Measurements from ENCODE around the gene ALS2CL.

DNA sequence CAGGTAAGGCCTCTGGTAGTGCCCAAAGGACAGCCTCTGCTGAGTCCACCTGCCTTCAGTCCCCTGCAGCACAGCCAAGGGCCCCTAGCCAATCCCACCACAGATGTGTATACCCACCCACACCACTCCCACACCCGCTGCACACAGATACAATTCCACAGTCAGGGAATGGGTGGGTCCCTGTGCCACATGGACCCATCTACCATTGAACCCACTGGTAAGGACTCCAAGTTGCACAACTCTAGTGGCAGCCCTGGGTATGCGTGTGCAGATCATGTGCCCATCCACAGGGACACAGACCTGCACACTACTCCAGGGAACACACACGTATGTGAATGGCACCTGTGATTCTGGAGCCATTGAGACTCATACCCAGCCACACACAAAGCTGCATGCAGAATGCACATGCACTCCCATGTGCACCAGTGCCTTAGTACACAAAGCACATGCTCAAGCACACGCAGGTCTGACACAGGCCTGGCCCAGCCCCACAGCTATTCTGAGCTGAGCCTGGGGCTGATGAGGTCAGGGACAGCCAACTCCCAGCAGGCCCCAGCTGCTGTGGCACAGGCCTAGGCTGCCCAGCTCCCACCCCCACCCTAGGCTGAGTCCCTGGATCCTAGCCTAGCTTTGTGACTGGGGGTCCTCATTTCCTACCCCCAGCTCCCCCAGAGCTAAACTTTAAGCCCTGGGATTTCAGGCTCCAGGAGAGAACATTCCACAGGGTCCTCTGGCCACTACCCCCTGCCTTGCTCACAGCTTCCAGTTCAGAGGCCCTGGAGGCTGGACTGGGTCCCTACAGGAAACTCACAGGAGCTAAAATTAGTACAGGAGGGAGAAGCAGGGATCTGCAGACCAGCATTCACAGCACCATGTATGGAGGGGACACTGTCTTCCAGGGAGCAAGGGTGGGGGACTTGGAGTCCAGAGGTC, 2.7 kb upstream of the ALS2CL start:
- TF ChIP-seq, protein P1, sequence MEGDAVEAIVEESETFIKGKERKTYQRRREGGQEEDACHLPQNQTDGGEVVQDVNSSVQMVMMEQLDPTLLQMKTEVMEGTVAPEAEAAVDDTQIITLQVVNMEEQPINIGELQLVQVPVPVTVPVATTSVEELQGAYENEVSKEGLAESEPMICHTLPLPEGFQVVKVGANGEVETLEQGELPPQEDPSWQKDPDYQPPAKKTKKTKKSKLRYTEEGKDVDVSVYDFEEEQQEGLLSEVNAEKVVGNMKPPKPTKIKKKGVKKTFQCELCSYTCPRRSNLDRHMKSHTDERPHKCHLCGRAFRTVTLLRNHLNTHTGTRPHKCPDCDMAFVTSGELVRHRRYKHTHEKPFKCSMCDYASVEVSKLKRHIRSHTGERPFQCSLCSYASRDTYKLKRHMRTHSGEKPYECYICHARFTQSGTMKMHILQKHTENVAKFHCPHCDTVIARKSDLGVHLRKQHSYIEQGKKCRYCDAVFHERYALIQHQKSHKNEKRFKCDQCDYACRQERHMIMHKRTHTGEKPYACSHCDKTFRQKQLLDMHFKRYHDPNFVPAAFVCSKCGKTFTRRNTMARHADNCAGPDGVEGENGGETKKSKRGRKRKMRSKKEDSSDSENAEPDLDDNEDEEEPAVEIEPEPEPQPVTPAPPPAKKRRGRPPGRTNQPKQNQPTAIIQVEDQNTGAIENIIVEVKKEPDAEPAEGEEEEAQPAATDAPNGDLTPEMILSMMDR (IDR thresholded peaks at IDR 0.05), result no peak
- no peak for TF ChIP-seq POLR2AphosphoS5 (IDR thresholded peaks at IDR 0.05)
- TF ChIP-seq POLR2A (IDR thresholded peaks at IDR 0.05), result no peak
